GM15510 (cell line): Measurements from ENCODE around the gene TPH1.

Experiments used
- POLR2A ChIP-seq: IDR thresholded peaks from 3 replicates; pipeline ENCODE4 v1.6.1; 2011; ENCODE audit warnings: borderline replicate concordance; ENCODE audit not compliant: insufficient read length; ENCODE audit errors: extremely low read depth

Gene TPH1

GRCh38 chr11:18001191-18001590 is 44.9 kb downstream of the TPH1 start:
- no peak for TF ChIP-seq POLR2A

- TF ChIP-seq POLR2A = no peak
Observed at GRCh38 chr11:18000760-18001159, 45.3 kb downstream of the TPH1 start.
